ENCODE results near the gene CEP128. TPM values are rescaled to one million over a fixed set of nuclear protein-coding genes. Genes with fewer than 3 reads are reported as not detected.

The CEP128 gene
- total RNA-seq, 1 donor from 2014 or later = 6.1 TPM

DNA sequence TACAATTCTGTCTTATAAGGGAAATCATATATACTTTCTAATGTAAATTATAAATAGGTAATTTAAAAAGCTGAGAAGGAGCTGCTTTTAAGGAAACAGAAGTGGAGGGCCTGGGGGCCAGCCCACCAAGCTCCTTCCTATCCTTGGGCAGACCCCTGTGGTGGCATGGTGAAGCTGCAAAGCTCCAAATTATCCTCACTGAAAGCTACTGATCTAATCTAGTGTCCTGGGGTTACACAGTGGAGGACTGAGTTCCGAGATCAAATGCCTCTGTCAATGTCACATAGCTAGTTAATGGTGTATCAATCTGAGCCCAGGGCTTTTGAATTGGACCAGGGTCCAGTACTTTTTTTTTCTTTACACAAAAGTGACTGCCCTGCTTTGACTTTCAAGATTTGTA is 355.4 kb downstream of the CEP128 start:
- TF ChIP-seq, protein P1, sequence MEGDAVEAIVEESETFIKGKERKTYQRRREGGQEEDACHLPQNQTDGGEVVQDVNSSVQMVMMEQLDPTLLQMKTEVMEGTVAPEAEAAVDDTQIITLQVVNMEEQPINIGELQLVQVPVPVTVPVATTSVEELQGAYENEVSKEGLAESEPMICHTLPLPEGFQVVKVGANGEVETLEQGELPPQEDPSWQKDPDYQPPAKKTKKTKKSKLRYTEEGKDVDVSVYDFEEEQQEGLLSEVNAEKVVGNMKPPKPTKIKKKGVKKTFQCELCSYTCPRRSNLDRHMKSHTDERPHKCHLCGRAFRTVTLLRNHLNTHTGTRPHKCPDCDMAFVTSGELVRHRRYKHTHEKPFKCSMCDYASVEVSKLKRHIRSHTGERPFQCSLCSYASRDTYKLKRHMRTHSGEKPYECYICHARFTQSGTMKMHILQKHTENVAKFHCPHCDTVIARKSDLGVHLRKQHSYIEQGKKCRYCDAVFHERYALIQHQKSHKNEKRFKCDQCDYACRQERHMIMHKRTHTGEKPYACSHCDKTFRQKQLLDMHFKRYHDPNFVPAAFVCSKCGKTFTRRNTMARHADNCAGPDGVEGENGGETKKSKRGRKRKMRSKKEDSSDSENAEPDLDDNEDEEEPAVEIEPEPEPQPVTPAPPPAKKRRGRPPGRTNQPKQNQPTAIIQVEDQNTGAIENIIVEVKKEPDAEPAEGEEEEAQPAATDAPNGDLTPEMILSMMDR (IDR thresholded peaks at IDR 0.05) = no peak
- no peaks in the 10 kb centered on the region for H3K9me3 ChIP-seq
- ATAC-seq (no peak), DNase-seq (no peak)
- H3K4me3 ChIP-seq = no peak overlapping the region
- no peaks in the 10 kb centered on the region for H3K36me3 ChIP-seq
- H3K27ac ChIP-seq = no peak overlapping the region
- H3K4me1 ChIP-seq = no peaks in the 10 kb centered on the region
- no peaks in the 10 kb centered on the region for H3K27me3 ChIP-seq
- intact Hi-C loops (cut with DNase I) = no loop called here

DNA sequence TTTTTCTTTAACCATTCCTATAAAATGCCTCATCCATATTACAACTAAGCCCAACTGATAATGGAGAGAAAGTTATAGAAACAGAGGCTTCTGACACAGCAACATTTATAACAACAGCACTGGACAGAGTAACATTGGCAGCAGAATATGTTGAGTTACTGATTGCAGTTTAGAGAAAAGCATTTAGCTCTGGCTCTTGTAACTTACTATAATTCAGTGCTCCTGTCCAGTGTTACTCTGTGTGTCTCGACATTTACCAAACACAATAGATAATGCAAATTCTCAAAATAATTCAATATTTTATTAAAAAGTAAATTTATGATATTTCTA is 356.1 kb downstream of the CEP128 start:
- intact Hi-C loops (cut with DNase I) = no loop called here
- H3K9me3 ChIP-seq = no peaks in the 10 kb centered on the region
- DNase-seq (no peak), ATAC-seq (no peak)
- H3K27me3 ChIP-seq = no peaks in the 10 kb centered on the region
- H3K36me3 ChIP-seq = no peaks in the 10 kb centered on the region
- no peak overlapping the region for H3K4me3 ChIP-seq
- H3K27ac ChIP-seq = no peak overlapping the region
- H3K4me1 ChIP-seq = no peaks in the 10 kb centered on the region
- TF ChIP-seq, protein P1 (IDR thresholded peaks at IDR 0.05) = no peak

DNA sequence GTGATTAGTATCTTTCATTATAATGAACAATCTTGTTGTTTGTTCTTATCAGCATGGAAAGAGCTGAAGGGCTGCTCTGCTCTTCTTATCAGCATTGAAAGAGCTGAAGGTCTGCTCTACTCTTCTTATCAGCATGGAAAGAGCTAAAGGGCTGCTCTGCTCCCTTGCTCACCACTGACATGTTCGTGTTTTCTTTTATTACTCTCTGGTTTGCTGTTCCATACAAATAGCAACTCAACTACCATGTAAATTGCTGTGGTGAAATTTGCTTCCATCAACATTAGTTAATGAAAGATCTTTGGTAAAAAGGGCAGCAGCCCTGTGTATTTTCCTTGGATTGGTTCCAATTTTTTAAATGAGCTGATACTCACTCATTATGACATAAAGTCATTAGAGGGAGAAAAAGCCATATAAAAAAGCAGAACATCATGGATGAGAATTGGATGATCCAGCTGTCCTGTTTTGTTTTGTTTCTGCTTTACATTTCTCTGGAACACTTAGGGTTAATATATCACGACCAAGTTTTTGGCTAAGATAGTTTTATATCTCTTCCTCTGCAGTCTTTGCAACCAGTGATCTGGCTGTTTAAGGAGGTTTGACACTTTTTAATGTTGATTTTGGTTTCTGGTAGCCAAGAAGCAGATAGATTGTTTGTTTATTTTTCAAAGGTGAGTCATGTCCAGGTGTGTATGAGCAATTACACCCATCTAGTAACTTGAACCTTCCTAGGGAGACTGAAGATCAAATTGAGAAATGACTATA is 356.6 kb downstream of the CEP128 start:
- Histone ChIP-seq H3K4me1 (no peaks in the 10 kb centered on the region), H3K9me3 (no peaks in the 10 kb centered on the region), H3K27ac (no peak overlapping the region), H3K4me3 (no peak overlapping the region), H3K27me3 (no peaks in the 10 kb centered on the region), H3K36me3 (no peaks in the 10 kb centered on the region)
- TF ChIP-seq, protein P1 (IDR thresholded peaks at IDR 0.05) = no peak
- ATAC-seq (no peak), DNase-seq (no peak)
- intact Hi-C loops (cut with DNase I) = no loop called here

DNA sequence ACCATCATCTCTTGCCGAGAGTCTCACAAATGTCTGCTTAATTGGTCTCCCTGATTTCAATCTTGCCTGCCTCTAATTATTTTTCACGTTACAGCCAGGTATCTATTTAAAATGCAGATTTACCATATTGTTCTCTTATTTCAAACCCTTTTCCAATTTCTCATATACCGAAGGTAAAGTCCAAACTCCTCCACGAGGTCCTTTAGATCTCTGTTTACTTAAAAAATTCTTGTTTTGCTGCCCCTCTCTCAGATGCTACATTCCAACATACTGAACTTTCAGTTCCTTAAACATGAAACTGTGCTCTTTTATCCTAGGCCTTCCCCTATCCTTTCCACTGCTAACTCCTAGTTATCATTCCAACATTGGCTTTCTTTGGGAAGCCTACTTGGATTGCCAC is 363.9 kb downstream of the CEP128 start:
- intact Hi-C loops (cut with DNase I) = no loop called here

DNA sequence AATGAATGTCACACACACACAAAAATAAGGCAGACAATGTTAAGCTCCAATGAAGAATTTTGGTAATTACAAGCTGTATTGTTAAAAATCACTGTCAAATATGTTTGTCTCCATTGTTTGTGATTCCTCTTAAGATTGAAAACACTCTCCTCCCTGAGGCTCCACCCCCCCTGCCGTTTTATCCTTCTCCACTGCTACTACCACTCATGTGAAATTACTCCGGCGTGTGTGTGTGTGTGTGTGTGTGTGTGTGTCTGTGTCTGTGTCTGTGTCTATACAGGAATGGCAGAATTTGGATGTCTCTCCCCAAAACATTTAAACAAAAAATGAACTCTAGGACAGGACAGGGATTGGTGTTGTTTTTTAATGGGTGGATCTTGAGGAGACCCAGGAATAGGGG is 365.1 kb downstream of the CEP128 start:
- H3K36me3 ChIP-seq = no peaks in the 10 kb centered on the region
- ATAC-seq (no peak), DNase-seq (no peak)
- H3K27me3 ChIP-seq = no peaks in the 10 kb centered on the region
- H3K27ac ChIP-seq = no peak overlapping the region
- no peaks in the 10 kb centered on the region for H3K4me1 ChIP-seq
- no peak overlapping the region for H3K4me3 ChIP-seq
- intact Hi-C loops (cut with DNase I) = no loop called here
- no peaks in the 10 kb centered on the region for H3K9me3 ChIP-seq
- TF ChIP-seq, protein P1 (IDR thresholded peaks at IDR 0.05) = no peak

More for the DNA sequence above, 363.9 kb downstream of the CEP128 start:
- H3K9me3 ChIP-seq = no peaks in the 10 kb centered on the region
- H3K27me3 ChIP-seq = no peaks in the 10 kb centered on the region
- no peak for DNase-seq
- no peak for ATAC-seq
- no peaks in the 10 kb centered on the region for H3K36me3 ChIP-seq
- TF ChIP-seq, protein P1 (IDR thresholded peaks at IDR 0.05) = no peak
- H3K4me1 ChIP-seq = no peaks in the 10 kb centered on the region
- no peak overlapping the region for H3K4me3 ChIP-seq
- no peak overlapping the region for H3K27ac ChIP-seq

DNA sequence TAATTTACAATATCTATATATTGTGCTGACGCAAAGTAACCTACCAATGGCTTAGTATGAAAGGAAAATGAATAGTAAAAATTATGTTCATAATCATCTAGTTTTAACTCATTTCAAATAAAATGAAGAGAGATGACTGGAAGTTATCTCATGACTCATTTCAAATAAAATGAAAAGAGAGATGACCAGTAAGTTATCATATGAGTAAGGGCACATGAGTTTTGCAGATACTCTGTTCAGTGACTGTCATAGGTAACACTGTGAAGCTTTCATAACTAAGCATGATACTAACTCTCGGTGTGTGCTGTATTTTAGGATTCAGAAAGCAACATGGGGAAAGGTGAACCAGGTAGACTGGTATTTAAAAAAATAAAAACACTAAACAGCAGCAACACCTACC is 365.8 kb downstream of the CEP128 start:
- no peak for ATAC-seq
- H3K27ac ChIP-seq = no peak overlapping the region
- H3K4me1 ChIP-seq = no peaks in the 10 kb centered on the region
- H3K4me3 ChIP-seq = no peak overlapping the region
- no peak for DNase-seq
- H3K9me3 ChIP-seq = no peaks in the 10 kb centered on the region
- TF ChIP-seq, protein P1 (IDR thresholded peaks at IDR 0.05) = no peak
- intact Hi-C loops (cut with DNase I) = no loop called here
- no peaks in the 10 kb centered on the region for H3K36me3 ChIP-seq
- H3K27me3 ChIP-seq = no peaks in the 10 kb centered on the region

All from upper lobe of right lung (tissue), 1 donor.